ENCODE results near the gene PTPRB. TPM values are rescaled to one million over a fixed set of nuclear protein-coding genes. Genes with fewer than 3 reads are reported as not detected.

Gene PTPRB
- total RNA-seq, 2 experiments from 2014 or later: not detected

GRCh38 chr12:70584332-70584731 is 52.9 kb downstream of the PTPRB start:
- Mint-ChIP-seq H3K27ac (no peak overlapping the region), H3K27me3 (peaks cover 31% of the 10 kb centered on the region), H3K36me3 (ENCODE audit: low read depth) (no peaks in the 10 kb centered on the region), H3K4me3 (no peak overlapping the region), H3K9me3 (peaks cover 6% of the 10 kb centered on the region), H3K4me1 (ENCODE audit: low read depth) (no peaks in the 10 kb centered on the region)
- ATAC-seq (ENCODE audit: poor library complexity): no peak
- Histone ChIP-seq H3K36me3 (ENCODE audit: insufficient read depth, low read length) (no peaks in the 10 kb centered on the region), H3K27me3 (ENCODE audit: control insufficient read depth in 1 of 2, insufficient read depth in 2 of 2, low read length in 2 of 2) (peaks cover 0 to 7% of the 10 kb centered on the region in 2 experiments), H3K9me3 (ENCODE audit: control insufficient read depth in 1 of 2, insufficient read depth in 1 of 2, low read length in 2 of 2) (peaks cover 0 to 5% of the 10 kb centered on the region in 2 experiments), H3K27ac (ENCODE audit: low read depth in 1 of 2, low read length in 2 of 2) (no peak overlapping the region), H3K4me1 (ENCODE audit: insufficient read depth, low read length) (no peaks in the 10 kb centered on the region), H3K4me3 (ENCODE audit: low read length) (no peak overlapping the region)
- ChIA-PET CTCF (no interaction called here), POLR2A (interaction anchor here (0.7 kb wide), 1 partner anchor 1114 kb away, joined by 3 read pairs; the partner anchor contains the start of gene FRS2)
- intact Hi-C loops (cut with DNase I, micrococcal nuclease): no loop called here
- TF ChIP-seq, protein P1, sequence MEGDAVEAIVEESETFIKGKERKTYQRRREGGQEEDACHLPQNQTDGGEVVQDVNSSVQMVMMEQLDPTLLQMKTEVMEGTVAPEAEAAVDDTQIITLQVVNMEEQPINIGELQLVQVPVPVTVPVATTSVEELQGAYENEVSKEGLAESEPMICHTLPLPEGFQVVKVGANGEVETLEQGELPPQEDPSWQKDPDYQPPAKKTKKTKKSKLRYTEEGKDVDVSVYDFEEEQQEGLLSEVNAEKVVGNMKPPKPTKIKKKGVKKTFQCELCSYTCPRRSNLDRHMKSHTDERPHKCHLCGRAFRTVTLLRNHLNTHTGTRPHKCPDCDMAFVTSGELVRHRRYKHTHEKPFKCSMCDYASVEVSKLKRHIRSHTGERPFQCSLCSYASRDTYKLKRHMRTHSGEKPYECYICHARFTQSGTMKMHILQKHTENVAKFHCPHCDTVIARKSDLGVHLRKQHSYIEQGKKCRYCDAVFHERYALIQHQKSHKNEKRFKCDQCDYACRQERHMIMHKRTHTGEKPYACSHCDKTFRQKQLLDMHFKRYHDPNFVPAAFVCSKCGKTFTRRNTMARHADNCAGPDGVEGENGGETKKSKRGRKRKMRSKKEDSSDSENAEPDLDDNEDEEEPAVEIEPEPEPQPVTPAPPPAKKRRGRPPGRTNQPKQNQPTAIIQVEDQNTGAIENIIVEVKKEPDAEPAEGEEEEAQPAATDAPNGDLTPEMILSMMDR (IDR thresholded peaks at IDR 0.05): no peak
- DNase-seq: no peak

GRCh38 chr12:70583251-70583650 is 54.0 kb downstream of the PTPRB start:
- Histone ChIP-seq H3K27ac (ENCODE audit: low read depth in 1 of 2, low read length in 2 of 2) (no peak overlapping the region), H3K9me3 (ENCODE audit: control insufficient read depth in 1 of 2, insufficient read depth in 1 of 2, low read length in 2 of 2) (peaks cover 0 to 5% of the 10 kb centered on the region in 2 experiments), H3K27me3 (ENCODE audit: control insufficient read depth in 1 of 2, insufficient read depth in 2 of 2, low read length in 2 of 2) (peaks cover 0 to 7% of the 10 kb centered on the region in 2 experiments), H3K36me3 (ENCODE audit: insufficient read depth, low read length) (no peaks in the 10 kb centered on the region), H3K4me1 (ENCODE audit: insufficient read depth, low read length) (no peaks in the 10 kb centered on the region), H3K4me3 (ENCODE audit: low read length) (no peak overlapping the region)
- Mint-ChIP-seq H3K27ac (no peak overlapping the region), H3K9me3 (peaks cover 6% of the 10 kb centered on the region), H3K27me3 (peaks cover 26% of the 10 kb centered on the region), H3K36me3 (ENCODE audit: low read depth) (no peaks in the 10 kb centered on the region), H3K4me3 (no peak overlapping the region), H3K4me1 (ENCODE audit: low read depth) (no peaks in the 10 kb centered on the region)
- TF ChIP-seq, protein P1 (IDR thresholded peaks at IDR 0.05): no peak
- POLR2A ChIA-PET: no interaction called here
- DNase-seq (no peak), ATAC-seq (ENCODE audit: poor library complexity) (no peak)
- CTCF ChIA-PET: interaction anchor here (0.8 kb wide), 1 partner anchor 9 kb away, joined by 4 read pairs; no protein-coding TSS in a partner anchor
- intact Hi-C loops (cut with DNase I, micrococcal nuclease): no loop called here

GRCh38 chr12:70581208-70581607 is 56.0 kb downstream of the PTPRB start:
- ChIA-PET CTCF (interaction anchor here (0.9 to 1.6 kb wide), 2 partner anchors 9 to 491 kb away, joined by 3 read pairs; no protein-coding TSS in a partner anchor), POLR2A (no interaction called here)
- ATAC-seq (ENCODE audit: poor library complexity) (no peak), DNase-seq (no peak)
- Mint-ChIP-seq H3K36me3 (ENCODE audit: low read depth) (no peaks in the 10 kb centered on the region), H3K4me3 (no peak overlapping the region), H3K9me3 (peaks cover 6% of the 10 kb centered on the region), H3K4me1 (ENCODE audit: low read depth) (no peaks in the 10 kb centered on the region), H3K27me3 (peaks cover 26% of the 10 kb centered on the region), H3K27ac (no peak overlapping the region)
- Histone ChIP-seq H3K4me3 (ENCODE audit: low read length) (no peak overlapping the region), H3K27ac (ENCODE audit: low read depth in 1 of 2, low read length in 2 of 2) (no peak overlapping the region), H3K9me3 (ENCODE audit: control insufficient read depth in 1 of 2, insufficient read depth in 1 of 2, low read length in 2 of 2) (peaks cover 0 to 5% of the 10 kb centered on the region in 2 experiments), H3K36me3 (ENCODE audit: insufficient read depth, low read length) (no peaks in the 10 kb centered on the region), H3K27me3 (ENCODE audit: control insufficient read depth in 1 of 2, insufficient read depth in 2 of 2, low read length in 2 of 2) (peaks cover 0 to 7% of the 10 kb centered on the region in 2 experiments), H3K4me1 (ENCODE audit: insufficient read depth, low read length) (no peaks in the 10 kb centered on the region)
- TF ChIP-seq, protein P1 (IDR thresholded peaks at IDR 0.05): no peak
- intact Hi-C loops (cut with DNase I, micrococcal nuclease): no loop called here
